ENCODE measurements around the gene NLRC5.
"Not testable (repeated sequence)": the region's sequence is repeated elsewhere in the genome, so short reads cannot be mapped to it uniquely, and the experiment has no call there.

GRCh38 chr16:57071081-57071732 is 81.8 kb downstream of the NLRC5 start:
- not testable (repeated sequence) for TF ChIP-seq CTCF (IDR thresholded peaks at IDR 0.05; ENCODE audit: low read depth, low read length, poor library complexity, severe bottlenecking); EZH2phosphoT487 (IDR thresholded peaks at IDR 0.05; ENCODE audit: borderline replicate concordance, low read length)

Data from DOHH2 (cell line).